ENCODE measurements around the gene NTRK2.

Gene NTRK2

GRCh38 chr9:84926793-84927192 lies 257.3 kb downstream of the NTRK2 start:
- no peaks in the 10 kb centered on the region for H3K36me3 ChIP-seq (ENCODE audit: insufficient read depth, low read length)

GRCh38 chr9:84928419-84928818 lies 258.9 kb downstream of the NTRK2 start:
- no peak for TF ChIP-seq CTCF (IDR thresholded peaks at IDR 0.05; ENCODE audit: borderline replicate concordance, extremely low read depth, low read length, poor library complexity, severe bottlenecking)
- no peak for TF ChIP-seq EZH2 (IDR thresholded peaks at IDR 0.05; ENCODE audit: borderline replicate concordance, low read depth, low read length, severe bottlenecking)
- ATAC-seq (ENCODE audit: insufficient read depth, low read depth): no peak
- Histone ChIP-seq H2AFZ (ENCODE audit: low read depth, low read length) (no peak overlapping the region), H3K27ac (ENCODE audit: low read length) (no peak overlapping the region), H3K9ac (ENCODE audit: low read depth, low read length) (no peak overlapping the region), H3K9me3 (ENCODE audit: insufficient read depth, low read length, severe bottlenecking) (no peaks in the 10 kb centered on the region), H3K36me3 (ENCODE audit: insufficient read depth, low read length) (no peaks in the 10 kb centered on the region), H3K4me3 (ENCODE audit: low read depth in 1 of 2, low read length in 2 of 2) (no peak overlapping the region), H3K79me2 (ENCODE audit: insufficient read depth, low read length) (no peaks in the 10 kb centered on the region), H3K4me2 (ENCODE audit: insufficient read depth, low read length) (no peak overlapping the region), H4K20me1 (ENCODE audit: insufficient read depth, low read length) (no peaks in the 10 kb centered on the region), H3K27me3 (ENCODE audit: insufficient read depth, low read length, poor library complexity) (no peaks in the 10 kb centered on the region), H3K4me1 (ENCODE audit: insufficient read depth, low read length) (no peaks in the 10 kb centered on the region)
- no peak for DNase-seq

More at GRCh38 chr9:84926793-84927192, 257.3 kb downstream of the NTRK2 start:
- Histone ChIP-seq H4K20me1 (ENCODE audit: insufficient read depth, low read length) (no peaks in the 10 kb centered on the region), H3K27ac (ENCODE audit: low read length) (no peak overlapping the region), H3K79me2 (ENCODE audit: insufficient read depth, low read length) (no peaks in the 10 kb centered on the region), H3K4me2 (ENCODE audit: insufficient read depth, low read length) (no peak overlapping the region), H3K27me3 (ENCODE audit: insufficient read depth, low read length, poor library complexity) (no peaks in the 10 kb centered on the region), H3K4me3 (ENCODE audit: low read depth in 1 of 2, low read length in 2 of 2) (no peak overlapping the region), H3K9ac (ENCODE audit: low read depth, low read length) (no peak overlapping the region), H3K9me3 (ENCODE audit: insufficient read depth, low read length, severe bottlenecking) (no peaks in the 10 kb centered on the region), H3K4me1 (ENCODE audit: insufficient read depth, low read length) (no peaks in the 10 kb centered on the region), H2AFZ (ENCODE audit: low read depth, low read length) (no peak overlapping the region)
- no peak for ATAC-seq (ENCODE audit: insufficient read depth, low read depth)
- DNase-seq: no peak
- TF ChIP-seq CTCF (IDR thresholded peaks at IDR 0.05; ENCODE audit: borderline replicate concordance, extremely low read depth, low read length, poor library complexity, severe bottlenecking) (no peak), EZH2 (IDR thresholded peaks at IDR 0.05; ENCODE audit: borderline replicate concordance, low read depth, low read length, severe bottlenecking) (no peak)

- TF ChIP-seq EZH2 (IDR thresholded peaks at IDR 0.05; ENCODE audit: borderline replicate concordance, low read depth, low read length, severe bottlenecking): no peak
- TF ChIP-seq CTCF (IDR thresholded peaks at IDR 0.05; ENCODE audit: borderline replicate concordance, extremely low read depth, low read length, poor library complexity, severe bottlenecking): no peak
- Histone ChIP-seq H3K27me3 (ENCODE audit: insufficient read depth, low read length, poor library complexity) (no peaks in the 10 kb centered on the region), H3K4me1 (ENCODE audit: insufficient read depth, low read length) (no peaks in the 10 kb centered on the region), H3K79me2 (ENCODE audit: insufficient read depth, low read length) (no peaks in the 10 kb centered on the region), H3K9ac (ENCODE audit: low read depth, low read length) (no peak overlapping the region), H3K4me2 (ENCODE audit: insufficient read depth, low read length) (no peak overlapping the region), H2AFZ (ENCODE audit: low read depth, low read length) (no peak overlapping the region), H3K4me3 (ENCODE audit: low read depth in 1 of 2, low read length in 2 of 2) (no peak overlapping the region), H4K20me1 (ENCODE audit: insufficient read depth, low read length) (no peaks in the 10 kb centered on the region), H3K36me3 (ENCODE audit: insufficient read depth, low read length) (no peaks in the 10 kb centered on the region), H3K27ac (ENCODE audit: low read length) (no peak overlapping the region), H3K9me3 (ENCODE audit: insufficient read depth, low read length, severe bottlenecking) (no peaks in the 10 kb centered on the region)
- ATAC-seq (ENCODE audit: insufficient read depth, low read depth): no peak
- DNase-seq: no peak
Measured at GRCh38 chr9:84929068-84929467, 259.5 kb downstream of the NTRK2 start.
